B cell (primary cell): Measurements from ENCODE around the gene KSR2.

Experiments used
- CTCF ChIP-seq: fragments of 200-600 bp; IDR thresholded peaks from one replicate; pipeline ENCODE4 v1.8.0; 2022; ENCODE audit warnings: antibody characterized with exemption, mild to moderate bottlenecking
- EZH2 ChIP-seq: IDR thresholded peaks from 2 replicates; pipeline ENCODE4 v1.6.1; 2012; ENCODE audit warnings: borderline replicate concordance, low read depth, mild to moderate bottlenecking, moderate library complexity, low read length; ENCODE audit not compliant: insufficient read depth, poor library complexity, severe bottlenecking

GRCh38 chr12:117761528-117762100 lies 207.2 kb downstream of the KSR2 start:
- TF ChIP-seq CTCF (no peak), EZH2 (no peak)
